ENCODE data around the gene ADD1.
"Not testable (repeated sequence)": the region's sequence is repeated elsewhere in the genome, so short reads cannot be mapped to it uniquely, and the experiment has no call there.

Gene ADD1

DNA sequence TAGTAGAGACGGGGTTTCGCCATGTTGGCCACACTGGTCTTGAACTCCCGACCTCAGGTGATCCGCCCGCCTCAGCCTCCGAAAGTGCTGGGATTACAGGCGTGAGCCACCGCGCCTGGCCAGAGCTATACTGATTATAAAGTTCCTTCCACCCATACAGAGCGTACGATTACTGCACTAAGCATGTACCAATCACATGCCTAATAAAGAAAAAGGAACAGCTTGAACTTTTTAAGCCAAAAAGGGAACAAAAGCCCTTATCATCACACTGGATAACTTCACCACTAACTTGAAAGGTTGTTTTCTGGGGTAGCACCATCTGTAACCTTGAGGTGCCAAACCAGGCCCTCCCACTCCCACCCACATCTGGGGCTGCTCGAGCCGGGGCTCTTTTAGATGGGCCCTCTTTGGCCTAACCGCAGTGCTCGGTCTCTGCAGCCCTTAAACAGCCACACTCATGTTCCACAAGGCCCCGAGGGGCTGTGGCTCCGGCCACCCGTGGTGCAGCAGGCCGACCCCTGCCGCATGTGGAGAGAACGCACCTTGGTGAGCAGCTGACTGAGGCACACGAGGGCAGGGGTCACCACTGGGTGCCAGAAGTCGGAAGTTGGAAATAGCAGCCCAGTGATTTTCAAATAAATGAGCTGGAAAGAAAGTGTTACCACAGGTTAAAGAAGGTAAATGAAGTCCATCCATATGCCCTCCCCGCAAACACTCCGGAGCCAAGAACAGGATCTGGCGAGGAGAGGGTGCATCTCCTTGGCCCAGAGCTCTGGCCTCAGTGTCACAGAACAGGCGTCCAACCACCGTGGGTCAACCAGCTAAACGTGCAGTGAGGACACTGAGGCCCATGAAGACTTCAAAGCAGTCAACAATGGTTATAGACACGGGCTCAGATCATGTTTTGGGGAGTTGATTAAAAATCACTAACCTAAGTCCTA is 101.2 kb downstream of the ADD1 start:
- no peak for ATAC-seq
- DNase-seq, result no peak

- DNase-seq, ATAC-seq: not testable (repeated sequence)
Measured at GRCh38 chr4:2945619-2946604, 102.3 kb downstream of the ADD1 start.

DNA sequence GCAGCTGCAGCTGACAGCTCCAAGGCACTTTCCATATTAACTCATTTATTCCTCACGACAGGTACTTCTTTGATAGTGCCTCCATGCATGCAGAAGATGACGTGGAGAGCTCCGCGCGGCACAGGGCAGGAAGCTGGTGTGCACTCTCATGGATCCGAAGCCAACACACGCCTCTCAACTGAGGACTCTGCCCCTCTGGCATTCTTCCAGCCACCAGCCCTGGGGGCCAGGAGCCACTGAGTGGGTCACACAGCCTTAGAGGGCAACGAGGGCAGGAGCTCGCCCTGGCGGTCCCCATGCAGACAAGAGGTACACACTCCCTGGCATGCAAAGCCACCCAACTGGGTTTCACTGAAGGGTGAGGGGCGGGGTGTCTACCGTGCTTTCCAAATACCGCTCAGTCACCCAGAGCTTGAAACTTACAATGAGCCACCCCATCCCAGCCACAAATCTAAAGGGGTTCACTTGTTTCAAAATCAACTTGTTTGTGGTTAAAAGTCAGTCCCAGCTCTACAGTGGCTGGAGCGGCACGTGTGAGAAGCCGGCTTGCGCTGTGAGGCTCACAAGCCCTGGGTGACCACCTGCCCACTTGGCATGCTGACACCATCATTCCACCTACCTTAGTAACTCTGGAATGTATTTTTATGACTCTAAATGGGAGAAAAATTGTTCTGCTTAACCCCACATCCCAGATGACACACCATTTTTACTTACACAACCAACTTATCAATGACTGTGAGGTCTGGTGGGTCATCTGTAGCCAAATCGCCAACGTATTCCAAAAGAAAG is 103.4 kb downstream of the ADD1 start:
- DNase-seq (no peak), ATAC-seq (no peak)

DNA sequence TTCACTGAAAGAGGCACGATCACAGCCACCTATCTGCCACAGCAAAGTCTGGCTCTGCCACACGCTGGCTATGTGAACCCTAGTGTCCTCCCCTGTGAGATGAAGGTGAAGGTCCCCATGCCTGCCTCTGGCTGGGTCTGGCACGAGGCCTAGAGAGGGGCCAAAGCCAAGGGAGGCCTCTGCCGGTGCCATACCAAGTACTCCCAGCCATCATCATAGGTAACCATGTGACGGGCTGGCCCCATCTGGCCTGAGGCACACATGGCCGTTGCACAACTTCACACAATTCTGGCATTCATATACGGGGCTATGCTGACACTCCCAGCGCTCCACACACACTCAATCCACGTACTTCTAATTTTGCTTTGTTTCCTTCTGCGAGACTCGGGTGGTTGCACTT is 104.3 kb downstream of the ADD1 start:
- no peak for DNase-seq

DNA sequence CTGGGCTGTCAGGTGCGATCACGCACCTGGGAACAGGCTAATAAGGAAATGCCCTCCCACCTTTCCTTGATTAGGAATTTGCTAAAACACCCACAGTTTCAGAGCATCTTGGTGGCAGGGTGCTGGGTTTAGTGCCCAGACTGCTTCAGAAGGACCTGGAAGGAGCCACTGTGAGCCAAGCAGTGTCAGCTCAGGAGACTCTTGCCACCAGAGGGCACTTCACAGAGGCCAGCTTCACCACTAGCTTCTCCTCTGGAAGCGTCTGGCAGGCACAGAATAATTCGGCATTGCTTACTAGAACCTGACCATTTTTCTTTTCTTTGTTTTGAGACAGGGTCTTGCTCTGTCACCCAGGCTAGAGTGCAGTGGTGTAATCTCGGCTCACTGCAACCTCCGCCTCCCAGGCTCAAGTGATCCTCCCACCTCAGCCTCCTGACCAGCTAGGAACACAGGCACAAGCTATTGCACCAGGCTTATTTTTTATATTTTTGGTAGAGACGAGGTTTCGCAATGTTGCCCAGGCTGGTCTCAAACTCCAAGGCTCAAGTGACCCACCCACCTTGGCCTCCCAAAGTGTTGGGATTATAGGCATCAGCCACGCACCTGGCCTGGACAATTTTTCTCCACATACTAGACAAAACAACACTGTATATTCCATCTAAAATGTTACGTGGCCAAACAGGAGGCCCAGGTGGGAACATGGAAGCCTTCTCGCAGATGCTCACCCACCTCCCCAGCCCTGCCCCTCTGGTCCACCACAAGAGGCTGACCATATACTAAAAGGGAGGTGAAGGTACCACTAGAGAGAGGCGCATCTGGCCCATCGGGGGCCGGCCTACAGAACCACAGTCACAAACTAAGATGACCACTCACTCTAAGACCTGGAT is 105.5 kb downstream of the ADD1 start:
- ATAC-seq (peak; percentile 41), DNase-seq (no peak)

More for the DNA sequence above, 104.3 kb downstream of the ADD1 start:
- no peak for ATAC-seq

- DNase-seq (no peak), ATAC-seq (no peak)
Measured at GRCh38 chr4:2949782-2950125, 106.1 kb downstream of the ADD1 start.

DNA sequence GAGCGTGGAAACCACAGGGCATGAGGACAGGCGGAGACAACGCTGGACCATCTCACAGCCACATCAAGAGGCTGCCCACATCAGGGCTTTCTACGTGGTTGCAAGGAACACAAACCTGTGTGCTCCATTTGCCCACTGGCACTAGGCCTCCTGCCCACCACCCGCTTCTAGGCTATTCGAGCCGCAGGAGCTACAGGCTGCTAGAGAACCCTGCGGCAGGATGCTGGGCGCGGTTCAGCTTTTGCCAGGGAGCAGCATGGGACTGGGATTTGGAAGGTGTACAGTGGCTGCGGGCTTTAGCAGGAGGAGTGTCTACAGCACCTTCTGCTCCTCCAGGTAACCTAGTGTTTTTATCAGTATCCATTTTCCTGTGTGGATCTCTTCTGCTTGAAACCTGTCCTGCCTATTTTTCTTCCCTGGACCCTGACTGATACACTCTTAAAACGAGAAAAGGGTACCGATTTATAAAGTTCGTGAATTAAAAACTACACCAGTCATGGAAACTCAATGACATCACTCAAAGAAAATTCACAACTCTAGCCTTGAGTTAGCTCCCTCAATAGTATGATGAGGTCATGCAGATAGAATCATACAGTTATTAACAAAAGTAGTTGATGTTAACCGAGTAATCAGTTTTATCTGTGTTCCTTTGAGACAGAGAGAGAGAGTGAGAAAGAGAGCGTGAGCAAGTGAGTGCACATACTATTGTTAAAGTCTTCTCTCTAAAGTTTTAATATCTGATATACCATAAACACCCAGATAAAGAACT is 106.8 kb downstream of the ADD1 start:
- DNase-seq (no peak), ATAC-seq (no peak)

GRCh38 chr4:2953496-2953895 is 109.9 kb downstream of the ADD1 start:
- DNase-seq (no peak), ATAC-seq (no peak)

DNA sequence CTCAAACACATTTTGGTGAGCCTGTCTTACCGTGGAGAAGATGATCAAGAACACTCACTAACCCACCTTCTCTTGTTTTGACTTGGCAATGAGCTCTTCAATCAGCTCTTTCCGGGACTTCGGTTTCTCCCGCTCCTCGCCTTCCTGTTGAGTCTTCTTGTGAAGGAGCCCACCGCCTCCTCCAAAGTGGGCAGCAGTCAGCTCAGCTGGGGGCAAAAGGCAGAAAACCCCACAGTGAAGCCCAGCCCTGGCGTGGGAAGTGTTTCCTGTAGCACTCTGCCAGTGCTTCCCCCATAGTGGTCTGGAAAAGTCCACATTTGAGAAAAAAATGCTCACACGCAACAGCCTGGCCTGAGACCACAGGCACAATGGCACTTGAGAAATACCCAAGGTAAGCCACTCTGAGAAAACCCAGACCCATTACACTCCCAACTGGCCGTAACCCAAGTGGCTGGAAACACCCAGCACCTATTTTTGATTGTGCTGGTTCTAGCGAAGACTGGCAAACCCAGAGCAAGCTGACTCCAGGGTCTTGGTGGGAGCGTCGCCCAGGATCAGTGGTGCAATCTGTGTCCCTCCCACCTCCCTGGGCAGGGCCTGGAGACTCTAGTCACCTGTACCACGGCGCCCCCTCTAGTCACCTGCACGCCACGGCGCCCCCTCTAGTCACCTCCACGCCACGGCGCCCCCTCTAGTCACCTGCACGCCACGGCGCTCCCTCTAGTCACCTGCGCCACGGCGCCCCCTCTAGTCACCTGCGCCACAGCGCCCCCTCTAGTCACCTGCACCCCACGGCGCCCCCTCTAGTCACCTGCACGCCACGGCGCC is 110.9 kb downstream of the ADD1 start:
- ATAC-seq, result peak; percentile 87
- DNase-seq, result peak; percentile 78

DNA sequence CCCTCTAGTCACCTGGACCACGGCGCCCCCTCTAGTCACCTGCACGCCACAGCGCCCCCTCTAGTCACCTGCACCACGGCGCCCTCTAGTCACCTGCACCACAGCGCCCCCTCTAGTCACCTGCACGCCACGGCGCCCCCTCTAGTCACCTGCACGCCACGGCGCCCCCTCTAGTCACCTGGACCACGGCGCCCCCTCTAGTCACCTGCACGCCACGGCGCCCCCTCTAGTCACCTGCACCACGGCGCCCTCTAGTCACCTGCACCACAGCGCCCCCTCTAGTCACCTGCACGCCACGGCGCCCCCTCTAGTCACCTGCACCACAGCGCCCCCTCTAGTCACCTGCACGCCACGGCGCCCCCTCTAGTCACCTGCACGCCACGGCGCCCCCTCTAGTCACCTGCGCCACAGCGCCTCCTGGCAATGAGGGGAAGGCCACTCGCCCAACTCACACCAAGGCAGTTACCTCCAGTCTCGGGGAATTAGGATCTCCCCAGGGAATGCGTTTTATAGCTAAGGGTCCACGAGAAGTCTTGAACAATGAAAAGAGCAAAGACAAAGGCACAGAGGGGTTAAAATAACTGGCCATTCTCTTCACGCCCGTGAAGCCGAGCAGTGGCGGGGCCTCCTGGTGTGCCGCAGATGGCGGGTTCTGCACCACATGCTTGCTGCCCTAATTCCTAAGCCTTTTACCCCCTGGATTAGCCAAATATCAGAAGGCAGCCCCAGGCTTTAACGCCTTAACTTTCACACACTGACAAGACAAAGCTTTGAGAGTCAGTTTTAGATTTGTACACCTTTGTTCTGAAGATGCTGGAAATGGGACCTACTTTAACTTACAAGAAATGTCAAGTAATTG is 111.8 kb downstream of the ADD1 start:
- ATAC-seq, DNase-seq: not testable (repeated sequence)

DNA sequence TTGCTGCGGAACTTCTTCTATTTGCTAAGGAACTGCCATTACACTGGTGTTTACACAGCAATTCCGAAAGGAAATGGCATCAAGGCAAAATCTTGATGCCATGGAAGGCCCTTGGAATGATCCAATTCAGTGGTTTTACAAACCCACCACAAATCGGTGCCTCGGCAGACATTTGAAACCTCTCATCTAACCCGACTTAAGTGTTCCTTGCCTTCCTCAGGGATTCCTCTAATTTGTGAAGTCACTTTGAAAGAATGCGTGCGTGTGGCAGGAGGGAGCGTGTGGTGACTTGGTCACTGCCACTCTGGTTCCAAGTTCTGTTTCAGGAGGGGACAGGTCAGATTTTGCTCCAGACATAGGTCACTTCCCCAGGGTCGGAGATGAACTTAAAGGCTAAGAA is 114.8 kb downstream of the ADD1 start:
- no peak for DNase-seq
- no peak for ATAC-seq

DNA sequence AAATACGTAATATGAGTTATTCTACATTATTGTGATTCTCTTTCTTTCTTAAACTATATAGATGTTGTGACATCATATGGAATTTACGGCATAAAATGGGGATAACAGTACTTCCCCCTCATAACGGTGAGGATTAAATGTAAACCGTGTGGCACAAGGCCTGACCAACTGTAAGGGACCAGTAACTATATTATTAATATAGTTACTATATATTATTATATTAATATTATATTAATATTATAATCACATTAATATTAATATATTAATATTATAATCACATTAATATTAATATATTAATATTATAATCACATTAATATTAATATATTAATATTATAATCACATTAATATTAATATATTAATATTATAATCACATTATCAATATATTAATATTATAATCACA is 116.8 kb downstream of the ADD1 start:
- not testable (repeated sequence) for ATAC-seq, DNase-seq

GRCh38 chr4:2961421-2961810 is 117.8 kb downstream of the ADD1 start:
- ATAC-seq (no peak), DNase-seq (peak; percentile 32)

GRCh38 chr4:2961811-2962441 is 118.3 kb downstream of the ADD1 start:
- peak; percentile 71 for DNase-seq
- peak; percentile 51 for ATAC-seq

- DNase-seq, result no peak
- ATAC-seq, result peak; percentile 27
Measured at GRCh38 chr4:2962614-2963174, 119.0 kb downstream of the ADD1 start.

DNA sequence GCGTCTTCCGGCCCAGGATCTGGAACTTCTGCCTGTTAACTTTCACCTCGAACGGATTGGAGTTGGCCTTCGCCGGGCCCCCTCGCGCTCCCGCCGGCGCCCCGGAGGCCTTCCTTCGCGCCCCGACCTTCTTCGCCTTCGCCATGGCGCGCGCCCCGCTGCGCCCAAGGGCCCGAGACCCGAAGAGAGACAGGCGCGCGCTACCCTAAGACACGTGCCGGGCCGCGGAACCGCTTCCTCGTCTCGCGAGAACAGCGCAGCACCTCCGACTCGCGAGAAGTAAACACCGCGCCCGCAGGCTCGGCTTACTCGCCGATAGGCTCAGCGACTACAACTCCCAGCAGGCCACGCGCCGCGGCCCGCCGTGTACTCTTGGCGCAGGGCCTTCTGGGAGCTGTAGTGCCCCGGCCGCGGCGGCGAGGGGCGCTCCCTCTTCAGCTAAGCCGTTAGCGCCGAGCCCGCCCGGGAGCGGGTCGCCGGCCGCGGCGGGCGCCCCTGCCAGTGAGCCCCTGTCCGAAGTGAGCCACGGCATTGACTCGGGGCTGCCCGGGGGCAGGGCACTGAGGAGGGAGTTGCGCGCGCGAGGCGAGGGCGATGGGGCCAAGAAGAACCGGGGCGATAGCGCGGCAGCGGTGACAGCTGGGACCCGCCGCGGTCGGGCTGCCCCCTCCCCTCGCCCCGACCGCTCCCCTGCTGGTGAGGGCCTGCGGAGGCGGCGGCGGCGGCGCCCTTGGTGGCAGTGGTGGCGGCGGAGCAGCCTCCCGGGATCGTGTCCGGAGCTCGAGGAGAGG is 119.7 kb downstream of the ADD1 start, which contains the start of the genes GRK4 and NOP14:
Gene GRK4, plus strand, starts transcription at position 397 of the 791 bp plus-strand sequence. CDS start 500 bp downstream, outside the sequence.
Gene NOP14, minus strand, starts transcription at position 232 of the 791 bp plus-strand sequence. Its CDS starts 87 bp downstream, at position 145.
- peak; percentile 96 for DNase-seq

More for the DNA sequence above, 119.7 kb downstream of the ADD1 start, which contains the start of the genes GRK4 and NOP14:
- ATAC-seq, result peak; percentile 95
